GM18861 (cell line): ENCODE measurements around the gene TMEM229B.
A peak's percentile ranks its signal among the peaks of the same experiment; 100 is the strongest.

Experiments
- ATAC-seq: cut with Tn5 transposase; IDR thresholded peaks from one replicate; pipeline ENCODE4 v1.9.1; 2021; ENCODE audit not compliant: unreplicated experiment

Gene TMEM229B

DNA sequence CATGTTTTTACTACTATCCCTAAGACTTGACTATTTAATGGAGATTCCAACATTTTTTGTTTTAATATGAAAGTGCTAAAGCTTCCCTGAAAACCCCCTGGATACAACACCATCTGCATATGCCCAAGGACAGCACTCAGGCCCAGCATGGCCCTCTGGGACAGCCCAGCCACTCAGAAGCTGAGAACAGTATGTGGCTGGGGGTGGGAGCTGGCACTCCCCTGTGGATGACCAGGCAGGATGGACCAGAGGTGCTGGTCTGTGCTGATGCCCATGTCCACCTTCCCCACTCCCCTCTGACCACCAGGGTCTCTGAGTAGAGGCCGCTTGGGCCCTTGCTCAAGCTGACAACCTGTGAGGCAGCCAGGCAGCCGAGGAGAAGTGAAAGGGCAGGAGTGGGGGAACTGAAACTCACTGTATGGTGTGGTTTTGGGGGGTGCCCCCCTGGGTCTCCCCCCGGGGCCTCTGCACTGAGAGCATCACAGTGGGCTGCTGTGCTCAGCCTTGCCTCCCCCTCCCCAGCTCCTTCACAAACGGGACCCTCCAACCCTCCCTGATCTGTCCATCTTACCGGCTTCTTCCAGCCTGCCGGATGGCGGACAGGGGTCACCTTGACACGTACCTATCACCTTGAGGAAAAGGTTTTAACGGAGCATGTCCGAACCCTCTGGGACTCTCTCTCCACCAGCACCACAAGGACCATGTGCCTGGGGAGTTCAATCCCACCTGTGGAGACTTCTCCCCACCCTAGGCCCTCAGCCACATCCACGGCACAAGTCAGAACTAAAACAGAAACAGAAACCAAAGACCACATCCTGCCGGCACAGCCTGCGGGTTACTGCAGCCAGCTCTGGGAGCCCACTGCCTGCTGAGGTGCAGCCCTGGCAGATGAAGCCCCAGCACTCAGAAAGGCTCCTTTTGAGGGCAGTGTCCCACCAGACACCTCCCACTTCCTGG is at the start of gene TMEM229B:
TSS of gene TMEM229B (minus strand) at position 785 of the 957 bp plus-strand sequence. CDS start 14,798 bp downstream, outside the sequence.
- ATAC-seq: peak; percentile 92

DNA sequence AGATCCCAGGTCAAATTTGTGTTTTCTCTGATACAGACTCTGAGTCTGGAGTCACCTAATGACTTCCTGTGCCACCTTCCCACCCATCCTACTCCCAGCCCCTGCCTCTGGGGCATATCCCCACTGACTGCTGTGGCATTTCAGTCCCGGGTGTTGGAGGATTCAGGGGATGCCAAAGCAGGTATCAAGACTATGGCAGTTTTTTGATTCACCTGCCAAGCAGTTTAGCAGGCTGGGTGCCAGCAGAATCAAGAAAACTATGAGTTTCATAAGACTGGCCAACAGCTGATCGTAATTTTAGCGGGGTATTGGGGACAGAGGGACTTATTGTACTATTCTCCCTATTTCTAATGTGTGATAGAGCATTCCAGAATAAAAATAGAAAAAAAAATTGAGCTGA is 49.2 kb upstream of the TMEM229B start:
- no peak for ATAC-seq

DNA sequence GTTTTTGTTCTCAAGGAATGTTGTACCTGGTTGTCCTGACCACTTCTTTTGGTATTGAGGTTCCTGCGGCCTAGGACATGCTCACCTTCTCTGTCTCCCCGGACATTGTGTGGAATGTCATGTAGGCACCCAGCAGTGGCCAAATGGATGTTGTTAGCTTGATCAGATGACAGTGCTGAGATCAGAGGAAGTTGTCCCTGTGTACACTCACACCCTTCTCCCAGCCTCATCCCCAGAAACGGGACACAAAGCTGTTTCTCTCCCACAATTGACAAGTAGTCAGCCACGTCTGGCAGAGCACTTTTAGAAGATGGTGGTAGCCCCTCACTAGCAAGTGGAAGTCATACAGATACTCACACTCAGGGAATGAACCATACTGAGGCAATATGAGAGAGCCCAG is 47.6 kb upstream of the TMEM229B start:
- no peak for ATAC-seq

DNA sequence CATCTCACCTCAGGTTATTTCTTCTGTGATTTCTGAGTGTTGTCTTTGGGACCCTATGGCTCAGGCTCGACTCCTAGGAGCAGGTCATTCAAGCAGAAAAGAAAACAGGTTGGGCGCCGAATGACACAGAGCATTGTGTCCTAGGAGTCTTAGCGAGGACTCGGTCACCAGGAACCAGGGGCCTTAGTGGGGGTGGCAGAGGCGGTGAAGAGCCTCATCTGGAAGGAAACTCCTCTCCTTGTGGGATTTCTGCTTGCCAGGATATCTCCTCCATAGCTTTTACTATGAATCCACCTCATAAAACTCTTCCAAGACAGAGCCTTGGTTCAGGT is 45.2 kb upstream of the TMEM229B start:
- ATAC-seq: no peak

- ATAC-seq: no peak
These were observed 44.7 kb upstream of the TMEM229B start, which contains the start of gene PLEKHH1 for GRCh38 chr14:67532998-67533753. TSS of gene PLEKHH1 (plus strand) at chr14:67533290. CDS start at chr14:67541868, 8,578 bp downstream.

GRCh38 chr14:67532606-67532997 is 44.1 kb upstream of the TMEM229B start:
- ATAC-seq: no peak

DNA sequence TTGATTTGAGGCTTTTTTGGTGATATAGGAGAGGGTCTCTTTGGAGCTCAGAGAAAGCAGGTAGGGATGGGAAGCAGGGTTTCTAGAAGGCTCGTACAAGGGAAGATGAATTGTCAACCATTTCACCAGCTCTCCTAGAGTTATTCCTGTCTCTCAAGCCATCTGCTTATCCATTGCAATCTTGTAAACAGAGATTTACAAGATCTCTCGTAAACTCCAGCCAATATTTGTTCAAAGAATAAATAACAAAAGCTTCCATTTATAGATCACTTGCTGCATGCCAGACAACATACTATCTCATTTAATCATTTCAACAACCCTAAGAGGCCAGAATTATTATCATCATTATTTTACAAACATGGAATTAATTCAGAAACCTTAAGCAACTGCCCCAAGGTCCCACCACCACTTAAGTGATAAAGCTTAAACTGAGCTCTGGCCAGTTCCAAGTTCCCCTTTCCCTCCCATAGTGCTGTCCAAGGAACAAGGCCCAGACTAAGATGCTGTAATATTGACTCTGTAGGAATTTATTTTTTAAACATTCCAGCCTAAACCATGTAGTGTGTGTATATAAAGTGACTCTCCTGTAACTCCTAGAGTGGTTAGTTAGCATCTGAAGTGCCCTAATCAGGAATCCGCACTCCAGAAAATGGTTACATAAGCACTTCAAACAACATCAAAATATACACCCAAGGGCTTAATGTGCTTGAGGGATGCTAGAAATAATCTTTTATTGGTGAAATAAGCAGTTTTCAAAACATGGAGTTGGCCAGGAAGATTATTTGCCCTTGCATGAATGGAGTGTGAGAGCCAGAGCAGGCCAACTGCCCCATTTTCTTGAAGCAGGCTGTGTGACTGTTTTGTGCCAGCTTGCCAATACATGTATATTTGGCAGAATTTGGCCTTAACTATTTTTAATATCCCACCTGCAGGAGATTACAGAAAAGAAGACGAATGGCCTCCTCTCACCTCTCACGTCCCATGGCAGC is 41.7 kb upstream of the TMEM229B start:
- no peak for ATAC-seq

- no peak for ATAC-seq
These were observed 39.8 kb upstream of the TMEM229B start for GRCh38 chr14:67528276-67528675.

- ATAC-seq: no peak
These were observed 39.2 kb upstream of the TMEM229B start for GRCh38 chr14:67527756-67528155.

GRCh38 chr14:67526676-67527459 is 38.3 kb upstream of the TMEM229B start:
- ATAC-seq: no peak

GRCh38 chr14:67526181-67526580 is 37.7 kb upstream of the TMEM229B start:
- no peak for ATAC-seq

DNA sequence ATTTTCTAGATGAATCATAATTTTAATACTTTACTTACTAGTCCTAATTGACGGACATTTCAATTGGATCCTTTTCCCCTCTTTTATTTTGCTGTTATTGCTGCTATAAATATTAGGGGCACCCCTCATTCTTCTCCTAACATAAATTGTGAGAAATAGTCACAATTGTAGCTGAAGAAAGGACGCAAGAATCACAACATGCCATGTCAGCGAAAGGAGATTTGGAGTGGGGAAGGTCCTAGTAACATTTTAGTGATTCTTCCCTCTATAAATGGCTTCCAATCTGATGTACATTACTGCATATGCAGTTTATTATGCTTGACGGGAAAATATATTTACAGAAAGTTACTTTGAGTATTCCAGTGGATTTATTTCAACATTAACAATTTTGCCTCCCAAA is 36.9 kb upstream of the TMEM229B start:
- no peak for ATAC-seq

GRCh38 chr14:67524634-67524963 is 36.1 kb upstream of the TMEM229B start:
- no peak for ATAC-seq

DNA sequence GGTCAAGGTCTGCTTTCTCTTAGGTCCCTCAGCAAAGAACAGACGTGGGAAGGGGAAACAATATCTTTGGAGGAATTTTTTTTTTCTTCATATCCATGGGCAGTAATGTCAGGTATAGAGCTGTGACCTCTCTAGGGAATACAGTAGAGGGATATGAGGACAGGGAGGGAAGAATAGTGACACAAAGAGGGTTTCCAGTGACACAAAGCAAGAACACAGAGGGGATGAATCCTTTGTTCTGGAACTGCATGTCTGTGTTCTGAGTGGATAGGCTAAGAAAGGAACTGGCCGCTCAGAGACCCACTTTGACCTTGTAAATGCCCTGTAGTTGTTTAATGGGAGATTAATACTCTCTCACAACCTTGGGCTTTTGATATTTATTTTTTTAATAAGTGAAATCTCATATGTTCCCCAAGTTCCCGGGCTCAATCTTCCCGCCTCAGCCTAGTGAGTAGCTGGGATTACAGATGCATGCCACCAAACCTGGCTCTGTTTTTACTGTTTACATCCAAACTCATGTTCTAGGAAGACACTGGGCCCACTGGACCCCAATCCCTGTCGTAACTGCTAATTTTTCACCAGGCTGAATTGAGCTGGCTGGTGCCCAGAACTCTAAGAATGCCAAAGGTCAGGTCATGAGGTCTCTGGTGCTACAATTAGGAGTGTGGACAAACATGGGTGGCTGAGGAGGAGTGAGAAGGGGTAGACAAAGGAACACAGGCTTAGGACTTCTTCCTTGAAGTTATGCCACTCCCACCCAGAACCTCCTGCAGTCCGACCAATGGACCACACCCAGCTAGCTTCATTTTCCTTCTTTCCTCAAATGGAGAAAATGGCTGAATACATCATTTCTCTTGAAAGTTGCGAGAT is 35.5 kb upstream of the TMEM229B start:
- no peak for ATAC-seq

- no peak for ATAC-seq
These were observed 33.7 kb upstream of the TMEM229B start for GRCh38 chr14:67522270-67522669.

GRCh38 chr14:67520482-67520881 is 32.0 kb upstream of the TMEM229B start:
- no peak for ATAC-seq

- no peak for ATAC-seq
These were observed 30.9 kb upstream of the TMEM229B start for GRCh38 chr14:67519406-67519805.

DNA sequence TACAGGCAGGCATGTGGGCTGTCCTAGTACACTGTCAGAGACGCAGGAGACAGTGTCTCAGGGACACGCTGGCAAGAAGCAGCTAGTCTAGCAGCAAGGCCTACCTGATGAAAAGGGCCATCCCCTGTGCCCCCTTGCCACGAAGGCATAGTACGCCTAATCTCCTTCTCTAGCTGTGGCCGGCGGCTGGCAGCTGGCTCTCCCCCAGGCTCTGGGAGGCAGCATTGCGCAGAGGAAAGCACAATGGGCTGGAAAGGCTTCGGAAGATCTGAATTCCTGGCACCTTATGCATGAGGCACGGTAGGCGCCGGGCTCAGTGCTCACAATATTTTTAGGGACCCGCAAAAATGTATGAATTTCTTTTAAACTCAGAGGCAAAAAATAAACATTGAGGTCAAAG is 28.6 kb upstream of the TMEM229B start:
- no peak for ATAC-seq

- no peak for ATAC-seq
These were observed 28.2 kb upstream of the TMEM229B start for GRCh38 chr14:67516676-67517075.
